Measurements from ENCODE around the gene WWP2. TPM values are rescaled to one million over a fixed set of nuclear protein-coding genes. Genes with fewer than 3 reads are reported as not detected.
"Not testable (repeated sequence)": the region's sequence is repeated elsewhere in the genome, so short reads cannot be mapped to it uniquely, and the experiment has no call there.

The WWP2 gene
- total RNA-seq, 3 donors from 2014 or later = 34.7 to 44.2 (median 36.5) TPM

DNA sequence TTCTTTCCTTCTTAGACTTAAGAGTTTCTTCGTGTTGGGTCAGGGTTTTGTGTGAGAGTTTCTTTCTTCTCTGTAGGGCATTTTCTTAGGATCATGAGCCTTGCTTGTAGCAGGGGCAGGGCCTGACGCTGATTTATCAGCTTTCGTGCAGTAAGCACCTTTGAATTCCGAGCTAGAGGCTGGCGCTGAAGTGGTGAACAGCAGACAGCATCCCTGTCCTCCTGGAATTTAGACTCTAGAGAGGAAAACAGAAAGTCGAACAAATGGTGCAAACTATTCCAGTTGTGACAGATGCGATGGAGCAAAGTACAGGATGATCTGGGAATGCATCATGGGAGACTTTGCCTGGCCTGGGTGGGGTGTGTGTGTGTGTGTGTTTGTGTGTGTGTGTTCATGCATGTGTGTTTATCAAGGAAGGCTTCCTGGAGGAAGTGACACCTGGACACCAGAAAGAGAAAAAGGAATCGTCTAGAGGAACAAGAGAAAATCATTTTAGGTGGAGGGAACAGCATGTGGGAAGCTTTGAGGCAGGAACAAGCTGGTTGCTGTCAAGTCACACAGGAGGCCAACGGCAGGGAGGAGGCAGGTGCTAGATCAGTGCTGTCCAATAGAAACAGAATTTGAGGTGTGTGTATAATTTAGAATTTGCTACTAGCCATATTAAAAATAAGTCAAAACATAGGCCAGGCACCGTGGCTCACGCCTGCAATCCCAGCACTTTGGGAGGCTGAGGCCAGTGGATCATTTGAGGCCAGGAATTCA lies 60.2 kb downstream of the WWP2 start:
- ATAC-seq = no peak
- Mint-ChIP-seq H3K27me3 (ENCODE audit: low read depth) (no peaks in the 10 kb centered on the region), H3K9me3 (no peaks in the 10 kb centered on the region)

DNA sequence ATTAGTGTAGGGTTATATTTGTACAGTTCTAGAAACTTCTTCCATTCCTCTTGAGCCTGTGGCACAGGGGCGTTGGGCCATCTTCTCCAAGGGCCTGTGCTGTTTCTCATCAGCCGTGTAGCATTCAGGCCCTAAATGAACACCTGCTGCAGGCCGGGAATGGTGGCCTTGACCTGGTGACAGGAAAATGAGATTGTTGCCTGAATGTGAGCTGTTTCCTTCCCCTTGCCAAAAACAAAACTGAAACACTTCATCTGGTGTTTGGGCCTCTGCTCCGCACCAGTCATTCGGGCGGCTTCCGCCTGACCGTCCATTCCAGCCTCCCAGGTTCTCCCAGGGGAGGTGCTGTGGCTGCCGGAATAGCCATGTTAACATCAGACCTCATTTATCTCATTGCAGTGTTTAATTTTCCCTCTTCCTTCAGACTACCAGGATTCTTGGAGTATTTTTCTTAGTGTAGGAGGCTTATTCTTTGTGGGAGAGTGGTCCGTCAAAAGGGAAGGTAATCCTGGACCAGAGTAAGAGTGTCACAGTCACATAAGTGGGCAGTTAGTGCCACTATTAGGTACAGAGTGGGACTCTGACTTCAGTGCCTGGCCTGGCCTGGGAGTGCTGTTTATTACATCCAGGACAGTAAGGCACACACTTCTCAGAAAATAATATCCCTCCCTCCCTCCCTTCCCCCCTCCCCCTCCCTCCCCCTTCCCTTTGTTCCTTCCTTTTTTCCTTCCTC lies 61.9 kb downstream of the WWP2 start:
- Mint-ChIP-seq H3K36me3 (ENCODE audit: insufficient read depth) (peaks cover 20% of the 10 kb centered on the region), H3K4me3 (no peak overlapping the region), H3K27me3 (ENCODE audit: low read depth) (no peaks in the 10 kb centered on the region), H3K4me1 (ENCODE audit: low read depth) (peaks cover 5% of the 10 kb centered on the region), H3K9me3 (no peaks in the 10 kb centered on the region)
- DNase-seq (no peak), ATAC-seq (no peak)

More for the DNA sequence above, 60.2 kb downstream of the WWP2 start:
- DNase-seq = no peak
- Mint-ChIP-seq H3K4me1 (ENCODE audit: low read depth) (peaks cover 5% of the 10 kb centered on the region), H3K4me3 (no peak overlapping the region), H3K36me3 (ENCODE audit: insufficient read depth) (peaks cover 25% of the 10 kb centered on the region)

DNA sequence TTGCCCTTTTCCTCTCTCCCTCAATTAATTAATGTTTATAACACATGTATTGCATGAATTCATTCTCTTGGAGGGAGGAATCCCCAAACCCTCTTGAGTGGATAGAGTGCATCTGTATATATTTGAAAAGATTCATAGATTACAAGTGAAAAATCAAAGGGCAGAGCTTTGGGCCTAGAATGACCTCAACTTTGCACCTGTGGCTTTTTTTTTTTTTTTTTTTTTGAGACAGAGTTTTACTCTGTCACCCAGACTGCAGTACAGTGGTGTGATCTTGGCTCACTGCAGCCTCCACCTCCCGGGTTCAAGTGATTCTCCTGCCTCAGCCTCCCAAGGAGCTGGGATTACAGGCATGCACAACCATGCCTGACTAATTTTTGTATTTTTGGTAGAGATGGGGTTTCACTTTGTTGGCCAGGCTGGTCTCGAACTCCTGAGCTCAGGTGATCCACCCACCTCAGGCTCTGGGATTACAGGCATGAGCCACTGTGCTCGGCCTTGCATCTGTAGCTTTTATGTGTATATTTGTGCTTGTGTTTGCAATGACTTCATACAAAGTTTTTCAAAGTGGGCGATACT lies 62.5 kb downstream of the WWP2 start:
- H3K27me3 Mint-ChIP-seq (ENCODE audit: low read depth); H3K9me3 Mint-ChIP-seq; ATAC-seq; DNase-seq; H3K4me3 Mint-ChIP-seq; H3K4me1 Mint-ChIP-seq (ENCODE audit: low read depth): not testable (repeated sequence)
- peaks cover 22% of the 10 kb centered on the region for H3K36me3 Mint-ChIP-seq (ENCODE audit: insufficient read depth)

GRCh38 chr16:69827524-69827923 lies 65.4 kb downstream of the WWP2 start:
- Mint-ChIP-seq H3K36me3 (ENCODE audit: insufficient read depth) (peaks cover 15% of the 10 kb centered on the region), H3K9me3 (no peaks in the 10 kb centered on the region)

DNA sequence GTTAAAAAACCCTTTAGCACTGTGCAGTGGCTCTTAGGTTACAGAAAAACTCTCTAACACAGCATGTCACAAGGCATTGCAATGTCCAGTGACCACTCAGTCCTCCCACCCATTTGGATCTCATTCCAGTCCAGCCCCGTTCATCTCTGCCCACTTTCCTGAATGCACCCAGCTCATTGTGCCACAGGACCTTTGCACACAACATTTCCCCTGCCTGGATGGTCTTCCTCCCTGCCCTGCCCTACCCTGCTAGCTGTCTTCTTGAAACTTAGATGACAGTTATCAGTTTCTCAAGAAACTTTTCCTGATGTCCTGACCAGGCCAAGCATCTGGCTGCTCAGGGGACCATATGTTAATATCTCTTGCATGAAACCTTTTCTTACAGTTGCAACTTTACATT lies 67.2 kb downstream of the WWP2 start:
- DNase-seq = no peak
- Mint-ChIP-seq H3K36me3 (ENCODE audit: insufficient read depth) (peaks cover 15% of the 10 kb centered on the region), H3K4me1 (ENCODE audit: low read depth) (peaks cover 3% of the 10 kb centered on the region), H3K4me3 (no peak overlapping the region), H3K9me3 (no peaks in the 10 kb centered on the region), H3K27me3 (ENCODE audit: low read depth) (no peaks in the 10 kb centered on the region)
- no peak for ATAC-seq

More at GRCh38 chr16:69827524-69827923, 65.4 kb downstream of the WWP2 start:
- H3K27me3 Mint-ChIP-seq (ENCODE audit: low read depth) = no peaks in the 10 kb centered on the region
- H3K4me1 Mint-ChIP-seq (ENCODE audit: low read depth) = peaks cover 3% of the 10 kb centered on the region
- no peak for DNase-seq
- H3K4me3 Mint-ChIP-seq = no peak overlapping the region
- ATAC-seq = no peak

GRCh38 chr16:69830146-69830533 lies 68.0 kb downstream of the WWP2 start:
- no peak for DNase-seq
- Mint-ChIP-seq H3K4me3 (no peak overlapping the region), H3K36me3 (ENCODE audit: insufficient read depth) (peaks cover 15% of the 10 kb centered on the region), H3K4me1 (ENCODE audit: low read depth) (peaks cover 3% of the 10 kb centered on the region), H3K27me3 (ENCODE audit: low read depth) (no peaks in the 10 kb centered on the region), H3K9me3 (no peaks in the 10 kb centered on the region)
- ATAC-seq = no peak

- ATAC-seq (no peak), DNase-seq (no peak)
- Mint-ChIP-seq H3K4me1 (ENCODE audit: low read depth) (peaks cover 3% of the 10 kb centered on the region), H3K9me3 (no peaks in the 10 kb centered on the region), H3K36me3 (ENCODE audit: insufficient read depth) (peaks cover 15% of the 10 kb centered on the region), H3K27me3 (ENCODE audit: low read depth) (no peaks in the 10 kb centered on the region), H3K4me3 (no peak overlapping the region)
Measured at GRCh38 chr16:69830534-69831211, 68.5 kb downstream of the WWP2 start.

GRCh38 chr16:69831212-69832123 lies 69.3 kb downstream of the WWP2 start:
- no peaks in the 10 kb centered on the region for H3K27me3 Mint-ChIP-seq (ENCODE audit: low read depth)
- no peak for DNase-seq
- no peak overlapping the region for H3K4me3 Mint-ChIP-seq
- ATAC-seq = no peak
- peaks cover 3% of the 10 kb centered on the region for H3K4me1 Mint-ChIP-seq (ENCODE audit: low read depth)
- no peaks in the 10 kb centered on the region for H3K9me3 Mint-ChIP-seq
- peaks cover 15% of the 10 kb centered on the region for H3K36me3 Mint-ChIP-seq (ENCODE audit: insufficient read depth)

- H3K9me3 Mint-ChIP-seq = no peaks in the 10 kb centered on the region
- no peak for ATAC-seq
- H3K4me1 Mint-ChIP-seq (ENCODE audit: low read depth) = peaks cover 3% of the 10 kb centered on the region
- no peaks in the 10 kb centered on the region for H3K27me3 Mint-ChIP-seq (ENCODE audit: low read depth)
- no peak overlapping the region for H3K4me3 Mint-ChIP-seq
- DNase-seq = no peak
- peaks cover 14% of the 10 kb centered on the region for H3K36me3 Mint-ChIP-seq (ENCODE audit: insufficient read depth)
Measured at GRCh38 chr16:69833357-69834282, 71.5 kb downstream of the WWP2 start.

GRCh38 chr16:69834807-69835466 lies 72.8 kb downstream of the WWP2 start:
- H3K4me1 Mint-ChIP-seq (ENCODE audit: low read depth) = peaks cover 3% of the 10 kb centered on the region
- H3K27me3 Mint-ChIP-seq (ENCODE audit: low read depth) = no peaks in the 10 kb centered on the region
- H3K4me3 Mint-ChIP-seq = no peak overlapping the region
- ATAC-seq (no peak), DNase-seq (no peak)
- no peaks in the 10 kb centered on the region for H3K9me3 Mint-ChIP-seq
- peaks cover 6% of the 10 kb centered on the region for H3K36me3 Mint-ChIP-seq (ENCODE audit: insufficient read depth)

DNA sequence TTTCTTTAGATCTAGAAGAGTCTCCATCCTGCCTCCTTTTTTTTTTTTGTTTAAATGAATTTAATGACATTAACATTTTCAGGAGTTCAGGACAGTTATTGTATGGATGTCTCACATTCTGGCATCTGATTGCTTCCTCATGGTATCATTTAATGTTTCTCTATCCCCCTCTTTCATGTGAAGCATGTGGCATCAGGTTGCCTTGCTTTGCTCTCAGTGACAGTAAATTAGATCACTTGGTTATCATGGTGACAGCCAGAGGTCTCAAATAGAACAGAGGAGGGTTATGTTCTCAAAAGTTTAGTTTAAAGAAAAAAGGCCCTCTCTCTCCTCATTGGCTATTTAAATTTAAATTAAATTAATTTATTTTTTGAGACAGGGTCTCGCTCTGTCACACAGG lies 74.1 kb downstream of the WWP2 start:
- H3K4me3 Mint-ChIP-seq = no peak overlapping the region

GRCh38 chr16:69837380-69837779 lies 75.2 kb downstream of the WWP2 start:
- Mint-ChIP-seq H3K36me3 (ENCODE audit: insufficient read depth) (peaks cover 18% of the 10 kb centered on the region), H3K4me3 (no peak overlapping the region), H3K27me3 (ENCODE audit: low read depth) (no peaks in the 10 kb centered on the region), H3K9me3 (no peaks in the 10 kb centered on the region), H3K4me1 (ENCODE audit: low read depth) (peaks cover 3% of the 10 kb centered on the region)
- DNase-seq = no peak
- ATAC-seq = no peak

More for the DNA sequence above, 74.1 kb downstream of the WWP2 start:
- ATAC-seq (no peak), DNase-seq (no peak)
- peaks cover 3% of the 10 kb centered on the region for H3K4me1 Mint-ChIP-seq (ENCODE audit: low read depth)
- H3K27me3 Mint-ChIP-seq (ENCODE audit: low read depth) = no peaks in the 10 kb centered on the region
- H3K9me3 Mint-ChIP-seq = no peaks in the 10 kb centered on the region
- H3K36me3 Mint-ChIP-seq (ENCODE audit: insufficient read depth) = peaks cover 16% of the 10 kb centered on the region

Data from activated T-cell treated with anti-CD3 and anti-CD28 coated beads, Interleukin-2, amount 50 U/mL, for 4 hours (primary cell).